DMS153 treated with DMSO at 0.1 percent for 48 hours (cell line): ENCODE data around the gene ST3GAL4.

Source experiments
- DNase-seq: peaks from one replicate; lab custom pipeline; 2025; ENCODE audit not compliant: unreplicated experiment; lab: John Stamatoyannopoulos, UW

The ST3GAL4 gene

DNA sequence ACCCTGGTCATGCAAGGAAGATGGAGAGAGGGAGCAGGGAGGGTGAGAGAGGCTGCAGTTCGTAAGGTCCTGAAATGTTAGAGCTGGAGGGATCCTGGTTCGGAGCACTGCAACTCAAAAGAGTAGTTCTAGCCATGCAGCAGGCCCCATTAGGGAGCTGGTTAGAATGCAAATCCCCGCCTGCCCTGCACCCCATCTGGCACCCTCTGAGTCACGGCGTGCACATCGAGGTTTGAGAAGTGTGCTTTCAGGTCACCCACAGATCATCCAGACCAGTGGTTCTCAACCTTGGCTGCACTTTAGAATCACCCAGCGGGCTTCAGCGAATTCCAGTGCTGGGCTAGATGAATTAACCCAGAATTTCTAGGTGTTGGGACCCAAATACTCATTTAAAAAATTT, 48.2 kb downstream of the ST3GAL4 start:
- DNase-seq, result no peak

DNA sequence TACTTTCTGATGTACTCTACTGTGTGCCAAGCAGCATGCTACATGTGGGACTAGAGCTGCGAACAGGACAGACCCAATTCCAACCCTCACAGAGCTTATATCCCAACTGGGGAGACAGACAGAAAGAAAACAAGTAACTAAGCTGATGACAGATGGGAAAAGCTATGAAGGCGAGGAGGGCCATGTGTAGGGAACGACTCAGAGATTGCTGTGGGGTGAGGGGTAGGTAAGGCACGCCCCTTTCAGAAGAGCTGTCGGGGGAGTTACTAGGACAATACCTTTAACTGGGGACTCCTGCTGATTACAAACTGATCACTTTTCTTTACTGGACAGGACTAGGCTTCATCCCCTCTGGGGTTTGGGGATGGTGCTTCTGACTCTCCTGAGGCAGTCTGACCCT, 48.9 kb downstream of the ST3GAL4 start:
- no peak for DNase-seq

DNA sequence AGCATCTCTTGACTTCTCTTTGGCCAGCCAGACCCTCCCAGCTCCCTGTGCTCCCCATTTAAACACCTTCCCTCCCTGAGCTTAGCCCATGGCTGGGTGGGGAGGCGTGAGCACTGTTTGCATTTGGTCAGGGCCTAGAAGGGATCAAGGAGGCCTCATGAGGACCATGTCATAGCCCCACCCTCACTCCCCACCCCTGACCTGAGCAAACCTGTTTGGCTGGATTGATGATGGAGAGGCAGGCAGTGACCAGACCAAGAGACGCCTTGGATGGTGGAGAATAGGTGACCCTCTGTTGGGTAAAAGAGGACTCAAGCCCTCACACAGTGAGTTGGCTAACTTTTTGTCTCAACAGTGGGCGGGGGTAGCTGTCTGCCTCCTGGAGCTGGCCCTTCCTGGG, 49.9 kb downstream of the ST3GAL4 start:
- DNase-seq, result no peak

DNA sequence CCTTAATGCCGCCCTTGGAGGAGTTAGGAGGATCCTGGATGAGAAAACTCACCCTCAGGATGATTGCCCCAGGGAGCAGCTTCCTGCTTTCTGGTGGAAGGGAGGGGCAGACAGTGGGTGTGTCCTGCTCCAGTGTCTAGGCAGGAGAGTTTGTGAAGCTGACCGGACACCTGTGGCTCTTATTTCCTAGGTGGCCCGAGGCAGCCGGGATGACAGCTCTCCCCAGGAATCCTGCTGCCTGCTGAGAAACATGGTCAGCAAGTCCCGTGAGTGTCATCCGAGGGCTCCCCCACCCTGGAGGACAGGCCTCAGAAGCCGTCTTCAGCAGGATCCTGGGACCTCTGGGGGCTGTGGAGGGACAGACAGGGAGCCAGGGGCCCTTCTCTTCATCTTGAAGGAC, 50.4 kb downstream of the ST3GAL4 start:
- no peak for DNase-seq

DNA sequence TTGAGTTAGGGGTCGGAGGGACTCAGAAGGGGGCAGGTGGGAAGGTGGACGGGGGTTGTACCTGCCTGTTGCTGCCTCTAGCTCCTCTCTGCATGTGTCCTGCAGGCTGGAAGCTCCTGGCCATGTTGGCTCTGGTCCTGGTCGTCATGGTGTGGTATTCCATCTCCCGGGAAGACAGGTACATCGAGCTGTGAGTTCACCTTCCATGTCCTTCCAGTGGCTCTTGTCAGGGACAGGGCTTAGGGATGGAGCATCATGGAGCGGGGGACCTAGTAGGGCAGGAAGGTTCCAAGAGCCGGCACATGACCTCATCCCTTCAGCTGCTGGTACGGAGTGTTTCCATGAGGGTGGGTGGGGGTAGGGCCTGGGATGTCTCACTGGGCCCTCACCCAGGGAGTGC, 50.9 kb downstream of the ST3GAL4 start:
- DNase-seq, result no peak

DNA sequence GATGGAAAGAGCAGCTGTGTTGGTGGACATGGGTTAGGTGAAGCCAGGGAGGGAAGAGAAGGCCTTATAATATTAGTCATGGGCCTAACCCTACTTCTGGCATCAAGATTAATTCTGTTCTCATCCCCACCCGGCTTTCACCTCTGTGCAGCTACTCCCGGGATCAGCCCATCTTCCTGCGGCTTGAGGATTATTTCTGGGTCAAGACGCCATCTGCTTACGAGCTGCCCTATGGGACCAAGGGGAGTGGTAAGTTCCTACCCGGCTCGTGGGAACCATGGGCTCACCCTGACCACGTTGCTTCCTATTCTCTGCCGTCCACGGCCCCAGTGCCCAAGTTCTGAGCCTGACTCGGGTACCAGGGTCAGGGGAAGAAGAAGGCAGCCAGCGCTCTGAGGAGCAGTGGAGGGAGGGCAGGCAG, 51.6 kb downstream of the ST3GAL4 start:
- no peak for DNase-seq

DNA sequence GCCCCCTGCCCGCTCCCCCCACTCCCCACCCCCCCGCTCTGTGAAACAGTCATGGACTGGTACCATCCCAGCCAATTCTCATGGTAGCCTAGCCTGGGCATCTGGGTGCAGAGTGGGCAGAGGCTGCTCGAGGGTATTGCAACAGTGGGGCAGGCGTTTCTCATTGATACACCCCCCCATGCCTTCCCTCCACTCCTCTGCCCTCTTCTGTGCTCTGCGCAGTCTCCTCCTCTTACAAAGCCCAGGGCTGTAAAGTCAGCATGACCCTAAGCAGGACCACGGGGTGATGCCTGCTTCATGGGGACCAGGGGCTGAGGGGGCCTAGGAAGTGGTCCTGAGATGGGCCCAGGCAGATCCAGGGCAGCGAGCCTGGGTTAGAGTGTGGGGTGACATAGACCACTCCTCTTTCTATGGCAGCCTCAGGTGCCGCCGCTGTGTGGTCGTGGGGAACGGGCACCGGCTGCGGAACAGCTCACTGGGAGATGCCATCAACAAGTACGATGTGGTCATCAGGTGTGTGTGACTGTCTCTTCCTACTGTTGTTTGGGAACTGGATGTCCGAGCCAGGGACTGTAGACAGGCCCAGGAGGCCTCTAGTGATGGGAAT, 52.3 kb downstream of the ST3GAL4 start:
- no peak for DNase-seq

DNA sequence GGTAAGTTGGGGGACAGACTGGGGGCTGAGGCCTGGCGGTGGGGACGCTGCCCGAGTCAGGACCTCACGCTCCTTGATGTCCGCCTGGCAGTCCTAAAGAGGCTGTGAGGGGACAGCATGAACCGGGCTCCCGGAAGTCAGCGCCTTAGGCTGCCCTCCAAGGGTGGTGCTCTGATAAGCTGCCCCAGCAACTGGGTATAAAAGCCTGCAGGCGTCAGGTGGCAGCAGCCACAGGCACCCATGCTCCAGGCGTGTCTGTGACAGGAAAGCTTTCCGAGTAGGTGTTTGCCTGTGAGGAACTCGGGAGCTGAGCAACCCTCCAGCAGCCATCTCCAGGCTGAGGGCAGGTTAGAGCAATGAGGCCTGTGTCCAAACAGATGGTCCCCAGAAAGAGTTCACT, 53.0 kb downstream of the ST3GAL4 start:
- DNase-seq, result no peak

DNA sequence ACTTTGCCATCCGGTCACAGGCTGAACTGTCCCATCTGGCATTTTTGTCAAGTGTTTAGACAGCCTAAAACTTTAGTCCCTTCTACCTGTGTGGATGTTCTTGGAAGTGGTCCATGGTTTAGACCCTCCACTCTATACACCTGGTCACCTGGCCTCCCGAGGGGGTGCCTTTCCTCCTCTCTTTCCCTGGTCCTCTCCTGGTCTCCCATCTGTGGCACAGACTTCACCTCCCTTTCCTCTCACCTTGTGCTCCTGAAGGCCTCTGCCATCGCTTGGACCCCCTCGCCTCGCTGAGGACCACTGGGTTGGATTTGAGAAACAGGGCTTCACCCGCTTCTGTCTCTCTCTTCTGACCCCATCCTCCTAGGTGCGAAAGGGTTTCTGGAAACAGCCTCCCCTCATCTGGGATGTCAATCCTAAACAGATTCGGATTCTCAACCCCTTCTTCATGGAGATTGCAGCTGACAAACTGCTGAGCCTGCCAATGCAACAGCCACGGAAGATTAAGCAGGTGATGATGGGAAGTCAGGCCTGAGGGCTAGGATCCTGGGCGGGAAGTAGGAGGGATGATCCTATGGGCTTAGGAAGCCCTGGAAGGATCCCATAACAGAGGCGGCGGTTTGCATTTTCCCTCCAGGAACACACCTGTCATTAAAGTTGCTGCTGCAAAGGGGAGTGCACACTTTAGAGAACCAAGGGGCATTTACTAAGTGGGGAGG, 53.6 kb downstream of the ST3GAL4 start:
- no peak for DNase-seq

DNA sequence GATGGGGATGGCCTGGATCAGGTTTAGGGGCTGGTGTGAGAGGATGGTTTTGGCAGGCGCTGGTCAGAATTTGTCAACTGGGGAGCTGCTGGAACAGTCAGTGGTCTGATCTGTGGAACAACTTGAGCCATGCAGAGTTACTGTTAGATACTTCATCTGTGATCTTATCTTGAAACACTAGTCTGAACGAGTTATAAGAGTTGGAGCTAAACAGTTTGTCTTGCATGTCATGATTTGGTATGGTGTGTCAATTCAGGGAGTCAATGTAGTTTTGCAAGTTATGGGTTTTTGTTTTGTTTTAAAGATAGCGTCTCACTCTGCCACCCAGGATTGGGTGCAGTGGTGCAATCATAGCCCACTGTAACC, 54.1 kb downstream of the ST3GAL4 start:
- DNase-seq, result no peak

DNA sequence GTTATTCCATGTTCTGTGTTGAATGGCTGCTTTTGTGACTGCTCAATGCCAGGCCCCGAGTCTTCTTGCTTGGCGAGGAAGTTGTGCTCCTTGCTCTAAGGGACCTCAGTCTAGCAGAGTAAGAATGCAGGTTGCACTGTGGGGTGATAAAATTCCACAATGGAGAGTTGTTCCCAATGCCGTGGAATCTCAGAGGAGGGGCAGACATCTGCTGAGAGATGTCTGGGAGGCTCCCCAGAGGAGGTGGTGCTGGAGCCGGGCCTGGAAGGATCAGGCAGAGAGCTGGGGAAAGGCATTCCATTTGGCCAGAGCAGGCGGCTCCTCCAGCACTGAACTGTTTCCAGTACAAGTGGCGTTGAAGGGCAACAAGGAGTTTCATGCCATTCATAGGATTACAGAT, 55.2 kb downstream of the ST3GAL4 start:
- DNase-seq, result no peak

DNA sequence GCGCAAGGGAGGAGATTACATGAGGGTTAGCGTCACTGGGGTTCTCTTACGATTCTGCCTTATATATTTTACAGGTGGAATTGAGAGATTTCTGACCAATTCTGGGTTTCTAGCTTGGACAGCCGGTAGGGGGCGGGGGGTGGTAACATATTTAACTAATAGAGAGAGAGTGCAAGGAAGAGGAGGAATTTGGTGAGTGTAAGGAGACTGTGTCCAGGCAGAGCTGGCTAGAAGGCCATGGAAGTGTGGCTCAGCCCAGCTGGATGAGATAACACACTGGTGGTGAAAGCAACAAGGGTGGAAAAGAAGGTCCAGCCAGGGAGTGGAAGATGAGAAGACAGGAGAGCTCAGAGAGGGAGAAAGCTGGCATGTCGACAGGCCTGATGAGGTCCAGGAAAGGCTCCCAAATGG, 56.5 kb downstream of the ST3GAL4 start:
- DNase-seq, result no peak

DNA sequence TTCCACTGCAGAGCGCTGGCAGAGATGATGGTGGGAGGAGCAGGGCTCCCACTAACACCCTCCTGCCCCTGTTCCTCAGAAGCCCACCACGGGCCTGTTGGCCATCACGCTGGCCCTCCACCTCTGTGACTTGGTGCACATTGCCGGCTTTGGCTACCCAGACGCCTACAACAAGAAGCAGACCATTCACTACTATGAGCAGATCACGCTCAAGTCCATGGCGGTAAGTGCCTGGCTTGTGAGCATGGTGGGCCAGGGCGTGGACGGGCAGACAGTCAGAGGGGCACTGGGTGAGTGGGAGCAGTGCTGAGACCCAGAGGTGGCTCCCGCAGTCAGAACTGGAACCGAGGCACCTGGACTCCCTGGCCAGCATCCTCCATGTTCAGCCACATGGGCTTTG, 57.9 kb downstream of the ST3GAL4 start:
- no peak for DNase-seq

DNA sequence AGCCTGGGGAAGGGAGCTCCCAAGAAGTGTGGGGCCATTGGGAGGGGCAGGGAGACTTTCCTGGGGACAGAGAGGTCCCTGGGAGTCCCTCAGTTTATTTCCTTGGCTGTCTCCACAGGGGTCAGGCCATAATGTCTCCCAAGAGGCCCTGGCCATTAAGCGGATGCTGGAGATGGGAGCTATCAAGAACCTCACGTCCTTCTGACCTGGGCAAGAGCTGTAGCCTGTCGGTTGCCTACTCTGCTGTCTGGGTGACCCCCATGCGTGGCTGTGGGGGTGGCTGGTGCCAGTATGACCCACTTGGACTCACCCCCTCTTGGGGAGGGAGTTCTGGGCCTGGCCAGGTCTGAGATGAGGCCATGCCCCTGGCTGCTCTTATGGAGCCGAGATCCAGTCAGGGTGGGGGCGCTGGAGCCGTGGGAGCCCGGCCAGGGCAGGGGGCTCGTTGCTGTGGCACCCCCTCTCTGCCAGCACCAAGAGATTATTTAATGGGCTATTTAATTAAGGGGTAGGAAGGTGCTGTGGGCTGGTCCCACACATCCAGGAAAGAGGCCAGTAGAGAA, 58.4 kb downstream of the ST3GAL4 start:
- no peak for DNase-seq

DNA sequence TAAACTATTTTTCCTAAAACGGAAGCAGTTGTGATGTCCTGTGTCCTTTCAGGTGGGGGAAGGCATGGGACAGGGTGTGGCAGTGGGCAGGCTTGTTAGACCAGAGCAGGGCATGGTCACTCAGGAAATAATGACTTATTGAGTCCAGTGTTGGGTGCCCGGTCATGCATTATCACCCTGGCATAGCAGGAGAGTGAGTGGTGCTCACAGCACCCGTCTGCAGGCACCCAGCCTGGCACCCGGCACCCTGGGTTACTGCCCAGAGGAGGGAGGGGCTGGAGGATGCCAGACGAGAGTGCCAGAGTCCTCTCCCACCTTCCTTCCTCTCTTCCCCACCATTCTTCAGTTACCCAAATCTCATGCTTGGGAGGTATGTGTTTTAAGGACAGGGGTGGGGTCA, 59.1 kb downstream of the ST3GAL4 start:
- no peak for DNase-seq

DNA sequence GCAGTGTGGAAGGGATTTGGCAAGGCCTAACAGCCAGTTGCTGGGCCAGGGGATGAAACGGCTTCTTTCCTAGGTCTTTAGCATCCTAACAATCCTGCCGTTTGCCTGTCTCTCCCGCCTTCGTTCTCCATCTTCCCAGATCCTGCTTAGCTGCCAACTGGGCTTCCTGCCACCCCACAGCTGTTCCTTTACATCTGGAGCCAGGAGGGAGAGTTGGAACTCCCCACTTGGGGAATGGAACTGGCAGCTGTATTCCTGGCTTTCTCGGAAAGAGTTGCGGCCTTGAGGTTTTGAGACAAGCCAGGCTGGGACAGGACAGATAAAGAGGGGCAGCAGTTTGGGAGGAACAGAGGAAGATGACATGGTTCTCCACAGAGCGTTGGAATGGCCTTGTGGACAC, 59.6 kb downstream of the ST3GAL4 start:
- no peak for DNase-seq

DNA sequence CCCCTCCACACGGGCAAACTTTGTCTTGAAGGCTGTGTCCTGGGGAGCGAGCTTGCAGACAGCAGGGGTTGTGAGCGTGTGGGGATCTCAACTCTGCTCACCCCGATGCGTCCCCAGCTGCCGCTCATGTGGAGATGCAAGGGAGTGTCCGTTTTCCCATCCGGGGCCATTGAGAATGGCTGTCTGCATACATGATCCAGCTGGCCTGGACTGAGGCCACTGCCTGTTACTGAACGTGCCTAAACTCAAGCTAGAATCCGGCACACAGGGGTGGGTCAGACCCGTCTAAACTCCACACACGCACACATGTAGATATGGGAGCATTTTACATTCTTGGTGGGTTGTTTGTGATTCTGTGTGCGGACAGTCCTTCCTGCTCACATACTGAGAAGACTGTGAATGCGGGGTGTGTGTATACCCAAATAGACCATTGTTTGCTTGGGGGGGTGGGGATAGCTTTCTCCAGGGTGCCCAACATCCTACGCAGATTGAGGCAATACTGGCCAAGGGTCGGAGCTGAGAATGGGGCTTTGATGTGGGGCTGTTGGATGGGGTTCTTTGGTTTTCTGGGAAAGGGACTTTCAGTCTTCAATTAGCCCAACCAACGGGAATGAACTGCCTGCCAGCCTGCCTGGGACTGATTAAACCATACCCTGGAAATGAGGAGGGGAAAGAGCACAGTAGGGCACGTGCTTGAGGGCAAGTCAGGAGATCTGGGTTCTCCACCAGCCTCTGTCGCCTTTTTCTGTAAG, 60.4 kb downstream of the ST3GAL4 start:
- DNase-seq, result no peak

DNA sequence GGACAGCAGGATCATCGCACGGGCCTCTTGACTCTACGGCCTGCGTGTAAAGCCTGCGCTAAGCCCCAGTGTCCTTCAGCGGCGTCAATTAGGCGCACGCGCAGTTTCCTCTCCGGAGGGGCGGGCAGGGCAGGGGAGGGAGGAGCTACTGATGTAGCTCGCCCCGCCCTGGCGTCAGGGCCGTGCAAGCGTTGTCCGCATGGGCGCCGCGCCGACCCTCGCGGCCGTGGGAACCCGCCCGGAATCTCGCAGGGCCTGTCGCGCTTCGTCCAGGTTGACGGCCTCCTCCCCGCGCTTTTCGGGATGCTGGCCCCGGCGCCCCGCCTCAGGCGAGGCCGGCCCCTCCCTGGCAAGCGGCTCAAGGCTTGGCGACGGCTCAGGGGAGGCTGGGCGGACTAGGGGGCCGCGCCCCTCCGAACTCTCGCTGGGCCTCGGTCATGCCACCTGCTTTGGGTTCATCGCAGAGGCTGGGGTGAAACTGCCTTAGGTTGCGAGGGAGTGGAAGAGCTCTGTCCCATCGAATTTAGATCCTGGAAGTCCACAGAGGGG, 61.1 kb downstream of the ST3GAL4 start:
- peak; percentile 54 for DNase-seq

DNA sequence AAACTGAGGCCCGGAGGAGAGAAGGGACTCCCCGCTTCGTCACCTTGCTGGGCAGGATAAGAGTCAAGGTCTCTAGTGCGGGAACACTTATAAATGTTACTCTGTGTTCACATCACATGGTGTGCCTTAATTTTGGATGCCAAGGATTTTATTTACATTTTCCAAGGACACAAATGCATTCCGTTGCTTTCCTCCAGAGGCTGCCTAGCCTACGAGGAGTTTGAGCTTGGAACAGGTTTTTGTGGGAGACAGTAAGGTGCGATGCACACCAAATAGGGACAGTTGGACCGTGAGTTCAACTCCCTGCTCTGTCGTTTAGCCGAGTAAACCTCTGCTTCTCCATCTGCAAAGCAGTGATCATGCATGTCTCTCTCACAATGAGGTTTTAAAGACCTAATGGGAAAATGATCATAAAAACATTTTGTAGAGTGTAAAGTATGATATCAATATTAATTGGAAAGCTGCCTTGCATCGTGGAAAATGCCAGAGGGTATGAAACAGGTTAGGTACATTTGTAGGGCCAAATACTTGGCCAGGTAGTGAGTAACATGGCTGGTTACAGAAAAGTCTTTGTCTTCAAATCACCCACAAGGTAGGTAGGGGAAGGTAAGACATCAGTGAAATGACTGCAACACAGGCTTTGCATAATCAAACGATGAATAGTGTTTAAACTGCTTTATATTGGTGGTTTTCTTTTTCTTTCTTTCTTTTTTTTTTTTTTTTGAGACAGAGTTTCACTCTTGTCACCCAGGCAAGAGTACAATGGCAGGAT, 61.8 kb downstream of the ST3GAL4 start:
- no peak for DNase-seq

DNA sequence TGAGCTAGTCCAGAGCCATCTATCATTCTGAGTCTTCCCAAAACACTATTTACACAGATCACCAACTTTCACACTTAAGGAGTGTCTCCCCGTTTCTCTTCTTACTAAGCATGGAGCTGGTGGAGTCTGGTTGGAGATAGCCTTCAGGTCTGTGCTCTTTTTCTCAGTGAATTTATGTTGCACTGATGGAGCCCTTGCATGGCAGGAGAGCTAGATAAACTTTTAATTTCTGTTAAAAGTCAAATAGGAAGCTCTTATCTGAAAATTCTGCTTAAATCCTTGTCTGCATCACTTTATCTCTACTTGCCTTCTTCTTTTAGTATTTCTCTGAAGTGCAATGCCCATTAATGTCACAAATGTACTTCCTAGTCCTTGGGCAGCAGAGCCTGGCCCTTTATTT, 63.4 kb downstream of the ST3GAL4 start:
- no peak for DNase-seq
